ENCODE results near the gene SAMD13.

DNA sequence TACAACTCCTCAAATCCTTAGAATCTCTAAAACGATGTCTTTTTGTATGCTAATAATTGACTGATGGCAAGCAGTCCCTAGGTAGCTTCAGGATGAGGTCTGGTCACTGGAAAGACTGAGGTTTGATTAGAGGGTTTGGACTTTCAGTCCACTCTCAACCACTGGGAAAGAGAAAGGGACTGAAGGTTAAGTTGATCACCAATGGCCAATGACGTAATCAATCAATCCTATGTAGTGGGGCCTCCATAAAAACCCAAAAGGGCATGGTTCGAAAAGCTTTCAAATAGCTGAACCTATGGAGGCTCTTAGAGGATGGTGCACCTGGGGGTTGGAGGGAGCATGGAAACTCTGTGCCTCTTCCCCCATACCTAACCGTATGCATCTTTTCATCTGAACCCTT lies 57.2 kb downstream of the SAMD13 start:
- TF ChIP-seq, protein P1, sequence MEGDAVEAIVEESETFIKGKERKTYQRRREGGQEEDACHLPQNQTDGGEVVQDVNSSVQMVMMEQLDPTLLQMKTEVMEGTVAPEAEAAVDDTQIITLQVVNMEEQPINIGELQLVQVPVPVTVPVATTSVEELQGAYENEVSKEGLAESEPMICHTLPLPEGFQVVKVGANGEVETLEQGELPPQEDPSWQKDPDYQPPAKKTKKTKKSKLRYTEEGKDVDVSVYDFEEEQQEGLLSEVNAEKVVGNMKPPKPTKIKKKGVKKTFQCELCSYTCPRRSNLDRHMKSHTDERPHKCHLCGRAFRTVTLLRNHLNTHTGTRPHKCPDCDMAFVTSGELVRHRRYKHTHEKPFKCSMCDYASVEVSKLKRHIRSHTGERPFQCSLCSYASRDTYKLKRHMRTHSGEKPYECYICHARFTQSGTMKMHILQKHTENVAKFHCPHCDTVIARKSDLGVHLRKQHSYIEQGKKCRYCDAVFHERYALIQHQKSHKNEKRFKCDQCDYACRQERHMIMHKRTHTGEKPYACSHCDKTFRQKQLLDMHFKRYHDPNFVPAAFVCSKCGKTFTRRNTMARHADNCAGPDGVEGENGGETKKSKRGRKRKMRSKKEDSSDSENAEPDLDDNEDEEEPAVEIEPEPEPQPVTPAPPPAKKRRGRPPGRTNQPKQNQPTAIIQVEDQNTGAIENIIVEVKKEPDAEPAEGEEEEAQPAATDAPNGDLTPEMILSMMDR (IDR thresholded peaks at IDR 0.05; ENCODE audit: insufficient read depth, low read depth, low read length): no peak
- TF ChIP-seq EZH2 (IDR thresholded peaks at IDR 0.05; ENCODE audit: insufficient read depth, low read length): no peak
